ENCODE results near the gene DPP6. TPM values are rescaled to one million over a fixed set of nuclear protein-coding genes. Genes with fewer than 3 reads are reported as not detected.
"Not testable (repeated sequence)": the region's sequence is repeated elsewhere in the genome, so short reads cannot be mapped to it uniquely, and the experiment has no call there.

Gene DPP6
- total RNA-seq, 4 donors from 2014 or later: 13.4 to 33.2 (median 26.8) TPM

- intact Hi-C loops (cut with DNase I): no loop called here
- no peak for DNase-seq (ENCODE audit: extremely low spot score)
- H3K27ac ChIP-seq (replicated peaks in 1 of 4): no peak overlapping the region
- H3K4me1 ChIP-seq: no peaks in the 10 kb centered on the region
- no peaks in the 10 kb centered on the region for H3K27me3 ChIP-seq
- TF ChIP-seq POLR2A (IDR thresholded peaks at IDR 0.05; ENCODE audit: low read depth): no peak
- no peak for TF ChIP-seq CTCF (IDR thresholded peaks at IDR 0.05)
- TF ChIP-seq EP300 (IDR thresholded peaks at IDR 0.05): no peak
- no peak for TF ChIP-seq POLR2AphosphoS5 (IDR thresholded peaks at IDR 0.05)
- H3K9me3 ChIP-seq: no peaks in the 10 kb centered on the region
- no peak overlapping the region for H3K4me3 ChIP-seq
- 87% methylated on average over 11 of the region's 12 CpGs for WGBS
- no peaks in the 10 kb centered on the region for H3K36me3 ChIP-seq
Observed at GRCh38 chr7:154677454-154677853, 625.3 kb downstream of the DPP6 start.

- H3K27me3 ChIP-seq; intact Hi-C loops (cut with DNase I); H3K4me3 ChIP-seq; H3K9me3 ChIP-seq; DNase-seq (ENCODE audit: extremely low spot score); H3K27ac ChIP-seq (replicated peaks in 1 of 4); H3K4me1 ChIP-seq; H3K36me3 ChIP-seq: not testable (repeated sequence)
- 90% methylated on average over 18 of the region's 18 CpGs for WGBS
Observed at GRCh38 chr7:154678001-154678550, 625.9 kb downstream of the DPP6 start.

GRCh38 chr7:154679379-154680053, 627.3 kb downstream of the DPP6 start:
- H3K27ac ChIP-seq (replicated peaks in 1 of 4): no peak overlapping the region
- intact Hi-C loops (cut with DNase I): no loop called here
- WGBS: 76% methylated on average over 8 of the region's 8 CpGs
- no peak overlapping the region for H3K4me3 ChIP-seq
- no peaks in the 10 kb centered on the region for H3K36me3 ChIP-seq
- H3K27me3 ChIP-seq: no peaks in the 10 kb centered on the region
- TF ChIP-seq POLR2A (IDR thresholded peaks at IDR 0.05; ENCODE audit: low read depth) (no peak), POLR2AphosphoS5 (IDR thresholded peaks at IDR 0.05) (no peak), EP300 (IDR thresholded peaks at IDR 0.05) (no peak), CTCF (IDR thresholded peaks at IDR 0.05) (no peak)
- DNase-seq (ENCODE audit: extremely low spot score): no peak
- H3K9me3 ChIP-seq: no peaks in the 10 kb centered on the region
- H3K4me1 ChIP-seq: peaks cover 0 to 4% (median 0%) of the 10 kb centered on the region in 4 donors

- Histone ChIP-seq H3K9me3 (no peaks in the 10 kb centered on the region), H3K36me3 (no peaks in the 10 kb centered on the region), H3K4me3 (no peak overlapping the region), H3K27me3 (no peaks in the 10 kb centered on the region), H3K4me1 (peaks cover 0 to 12% (median 3%) of the 10 kb centered on the region in 4 donors), H3K27ac (replicated peaks in 1 of 4) (no peak overlapping the region)
- WGBS: 75% methylated on average over 18 of the region's 18 CpGs
- TF ChIP-seq EP300 (IDR thresholded peaks at IDR 0.05): no peak
- no peak for TF ChIP-seq CTCF (IDR thresholded peaks at IDR 0.05)
- TF ChIP-seq POLR2AphosphoS5 (IDR thresholded peaks at IDR 0.05): no peak
- no peak for TF ChIP-seq POLR2A (IDR thresholded peaks at IDR 0.05; ENCODE audit: low read depth)
- intact Hi-C loops (cut with DNase I): no loop called here
- no peak for DNase-seq (ENCODE audit: extremely low spot score)
Observed at GRCh38 chr7:154680894-154681659, 628.9 kb downstream of the DPP6 start.

- Histone ChIP-seq H3K4me1 (peaks cover 0 to 12% (median 3%) of the 10 kb centered on the region in 4 donors), H3K27me3 (no peaks in the 10 kb centered on the region), H3K27ac (replicated peaks in 1 of 4) (no peak overlapping the region), H3K36me3 (no peaks in the 10 kb centered on the region), H3K4me3 (no peak overlapping the region), H3K9me3 (no peaks in the 10 kb centered on the region)
- DNase-seq (ENCODE audit: extremely low spot score): no peak
- whole genome bisulfite sequencing: 80% methylated on average over 5 of the region's 5 CpGs
- TF ChIP-seq EP300 (IDR thresholded peaks at IDR 0.05): no peak
- no peak for TF ChIP-seq CTCF (IDR thresholded peaks at IDR 0.05)
- TF ChIP-seq POLR2A (IDR thresholded peaks at IDR 0.05; ENCODE audit: low read depth): no peak
- no peak for TF ChIP-seq POLR2AphosphoS5 (IDR thresholded peaks at IDR 0.05)
- intact Hi-C loops (cut with DNase I): no loop called here
Observed at GRCh38 chr7:154682003-154682402, 629.8 kb downstream of the DPP6 start.
